NT2/D1 (cell line): ENCODE data around the gene WDR62.
"Not testable (repeated sequence)": the region's sequence is repeated elsewhere in the genome, so short reads cannot be mapped to it uniquely, and the experiment has no call there.

Experiments
- DNase-seq: peaks from one replicate; pipeline ENCODE4 v3.0.0-alpha.2; 2011; ENCODE audit warnings: low read depth, low spot score
- H3K27me3 ChIP-seq: 2 replicates; pipeline ENCODE4 v1.6.0; 2011; ENCODE audit warnings: mild to moderate bottlenecking; ENCODE audit not compliant: insufficient read length, insufficient read depth
- H3K36me3 ChIP-seq: 2 replicates; pipeline ENCODE4 v1.6.1; 2011; ENCODE audit warnings: mild to moderate bottlenecking, low read length, mixed read lengths; ENCODE audit not compliant: insufficient read depth, insufficient read length
- H3K4me1 ChIP-seq: 2 replicates; pipeline ENCODE4 v1.5.1; 2011; ENCODE audit not compliant: insufficient read depth, insufficient read length
- H3K4me3 ChIP-seq: 2 replicates; pipeline ENCODE4 v1.5.1; 2011; ENCODE audit warnings: low read depth; ENCODE audit not compliant: insufficient read length
- H3K9ac ChIP-seq: 2 replicates; pipeline ENCODE4 v1.6.0; 2011; ENCODE audit warnings: low read depth; ENCODE audit not compliant: insufficient read length
- H3K9me3 ChIP-seq: 2 replicates; pipeline ENCODE4 v1.5.1; 2011; ENCODE audit warnings: mild to moderate bottlenecking, low read length; ENCODE audit not compliant: insufficient read depth
- SUZ12 ChIP-seq: IDR thresholded peaks from 2 replicates; pipeline ENCODE4 v1.6.1; 2011; ENCODE audit not compliant: insufficient read length, insufficient read depth; ENCODE audit errors: extremely low read depth
- YY1 ChIP-seq: IDR thresholded peaks from 2 replicates; pipeline ENCODE4 v1.6.1; 2011; ENCODE audit not compliant: insufficient read length, insufficient read depth
- ZNF274 ChIP-seq: IDR thresholded peaks from 2 replicates; pipeline ENCODE4 v1.6.1; 2011; ENCODE audit warnings: mild to moderate bottlenecking, low read depth, low read length

WDR62 gene

DNA sequence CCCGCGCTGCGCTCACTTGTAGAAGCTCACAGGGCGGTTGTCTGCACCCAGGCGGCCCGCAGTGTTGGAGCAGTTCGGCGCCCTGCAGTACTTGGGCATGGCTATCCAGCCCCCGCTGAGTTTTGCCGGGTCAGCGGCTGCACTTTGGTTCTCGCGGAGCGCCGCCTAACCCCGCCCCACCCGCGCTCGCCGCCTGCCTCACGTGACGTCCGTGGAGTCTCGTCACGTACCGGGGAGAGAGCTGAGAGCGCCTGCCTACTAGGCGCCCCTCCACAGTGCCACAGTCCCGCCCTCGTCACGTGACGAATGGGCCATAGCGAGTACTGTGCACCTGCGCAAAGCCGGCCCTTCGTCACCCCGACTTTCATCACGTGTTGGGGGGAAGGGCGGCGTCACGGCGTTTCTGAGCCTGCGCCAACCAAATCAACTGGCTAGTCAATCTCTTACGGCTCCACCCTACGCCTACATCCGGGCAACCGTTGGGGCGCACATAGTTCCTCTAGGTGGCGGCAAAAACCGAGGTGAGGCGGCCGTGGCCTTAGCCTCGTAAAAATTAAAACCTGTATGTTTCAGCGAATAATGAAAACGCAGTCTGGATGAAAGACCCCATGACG is 471 bp upstream of the WDR62 start, which contains the start of gene THAP8:
THAP8 (minus strand) TSS at position 167 of the 614 bp plus-strand sequence; CDS start at position 99, 68 bp downstream.
- H3K4me1 ChIP-seq, result peaks cover 9% of the 10 kb centered on the region
- peak; percentile 92 for DNase-seq
- TF ChIP-seq SUZ12 (no peak), YY1 (no peak), ZNF274 (no peak)
- peaks cover 17% of the 10 kb centered on the region for H3K36me3 ChIP-seq
- peak within 1 kb of the TSS; percentile 86 for H3K9ac ChIP-seq
- H3K4me3 ChIP-seq, result peak within 1 kb of the TSS; percentile 87
- no peaks in the 10 kb centered on the region for H3K9me3 ChIP-seq
- H3K27me3 ChIP-seq, result no peaks in the 10 kb centered on the region

DNA sequence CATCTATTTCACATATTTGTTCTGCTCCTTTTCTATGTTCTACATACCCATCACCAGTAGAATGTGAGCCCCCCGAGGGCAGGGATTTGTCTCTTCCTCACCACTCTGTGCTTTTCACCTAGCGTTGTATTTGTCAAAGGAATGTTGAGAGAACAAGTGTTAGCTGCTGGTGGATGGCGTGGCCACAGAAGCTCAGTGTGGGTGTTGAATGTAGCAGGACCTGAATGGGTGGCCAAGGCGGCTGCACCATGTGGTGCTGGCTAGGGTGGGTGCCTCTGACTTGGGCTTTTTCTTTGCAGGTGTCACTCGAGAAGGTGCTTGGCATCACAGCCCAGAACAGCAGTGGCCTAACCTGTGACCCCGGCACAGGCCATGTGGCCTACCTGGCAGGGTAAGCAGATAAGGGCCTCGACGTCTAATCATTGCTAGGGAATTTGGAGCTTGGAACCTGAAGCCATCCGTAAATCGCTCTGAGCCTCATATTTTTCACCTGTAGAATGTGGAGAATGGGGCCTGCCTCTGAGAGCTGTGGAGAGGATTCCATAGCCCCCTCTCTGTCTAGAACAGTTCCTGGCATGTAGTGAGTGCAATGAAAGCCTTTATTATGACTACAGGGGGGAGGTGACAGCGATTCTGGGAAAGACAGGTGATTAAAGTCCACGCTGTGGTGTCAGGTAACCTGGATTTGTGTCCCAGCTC is 3.9 kb downstream of the WDR62 start:
- DNase-seq, result no peak
- no peak overlapping the region for H3K9ac ChIP-seq
- H3K9me3 ChIP-seq, result no peaks in the 10 kb centered on the region
- H3K36me3 ChIP-seq, result peaks cover 50% of the 10 kb centered on the region
- no peaks in the 10 kb centered on the region for H3K27me3 ChIP-seq
- H3K4me3 ChIP-seq, result no peak overlapping the region
- TF ChIP-seq YY1 (no peak), SUZ12 (no peak), ZNF274 (no peak)
- peaks cover 2% of the 10 kb centered on the region for H3K4me1 ChIP-seq

DNA sequence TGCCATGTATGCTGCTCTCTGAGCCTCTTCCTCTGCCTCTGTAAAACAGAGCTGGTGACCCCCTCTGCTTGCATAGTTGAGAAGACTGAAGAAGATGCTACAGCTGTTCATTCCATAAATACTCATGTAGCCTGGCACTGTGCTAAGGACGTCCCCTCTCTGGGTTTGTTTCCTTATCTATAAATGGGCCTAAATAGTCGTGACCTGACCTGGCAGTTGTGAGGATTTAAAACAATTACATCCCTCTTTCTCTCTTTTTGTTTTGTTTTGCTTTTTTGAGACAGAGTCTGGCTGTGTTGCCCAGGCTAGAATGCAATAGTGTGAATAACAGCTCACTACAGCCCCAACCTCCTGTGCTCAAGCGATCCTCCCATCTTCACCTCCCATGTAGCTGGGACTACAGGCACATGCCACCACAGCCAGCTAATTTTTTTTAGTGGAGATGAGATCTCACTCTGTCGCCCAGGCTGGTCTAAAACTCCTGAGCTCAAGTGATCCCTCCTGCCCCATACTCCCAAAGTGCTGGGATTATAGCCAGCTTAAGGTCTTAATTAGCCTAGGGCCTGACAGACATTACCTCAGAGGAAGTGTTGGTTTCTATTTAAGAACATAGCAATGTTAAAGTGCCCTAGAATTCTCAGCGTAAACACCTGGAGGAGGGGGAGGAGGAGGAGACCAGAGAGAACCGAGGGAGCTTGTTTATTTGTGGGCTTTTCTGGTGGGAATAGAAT is 4.6 kb downstream of the WDR62 start:
- Histone ChIP-seq H3K36me3 (peaks cover 54% of the 10 kb centered on the region), H3K4me3 (no peak overlapping the region), H3K9me3 (no peaks in the 10 kb centered on the region), H3K27me3 (no peaks in the 10 kb centered on the region), H3K4me1 (peaks cover 2% of the 10 kb centered on the region), H3K9ac (no peak overlapping the region)
- no peak for TF ChIP-seq SUZ12
- no peak for TF ChIP-seq ZNF274
- DNase-seq, result no peak

DNA sequence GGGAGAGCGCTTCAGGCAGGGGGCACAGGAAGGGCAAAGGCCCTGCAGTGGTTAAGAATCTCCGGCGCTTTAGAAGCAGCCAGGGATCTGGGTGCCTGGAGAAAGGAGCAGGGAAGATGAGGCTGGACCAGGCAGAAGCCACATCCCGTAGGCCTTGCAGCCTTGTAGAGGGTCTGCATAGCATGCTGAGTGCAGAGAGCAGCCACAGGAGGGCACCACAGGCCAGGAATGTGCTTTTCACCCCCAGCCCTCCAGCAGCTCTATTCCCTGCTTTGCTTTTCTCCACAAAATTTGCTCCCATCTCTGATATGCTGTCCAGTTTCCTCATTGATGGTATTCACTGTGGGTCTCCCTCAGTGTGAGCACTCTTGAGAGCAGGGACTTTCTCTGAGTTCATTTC is 5.7 kb downstream of the WDR62 start:
- Histone ChIP-seq H3K27me3 (no peaks in the 10 kb centered on the region), H3K4me3 (no peak overlapping the region), H3K36me3 (peaks cover 62% of the 10 kb centered on the region), H3K9ac (no peak overlapping the region), H3K4me1 (peaks cover 2% of the 10 kb centered on the region), H3K9me3 (no peaks in the 10 kb centered on the region)
- DNase-seq, result no peak
- TF ChIP-seq YY1 (no peak), ZNF274 (no peak), SUZ12 (no peak)

DNA sequence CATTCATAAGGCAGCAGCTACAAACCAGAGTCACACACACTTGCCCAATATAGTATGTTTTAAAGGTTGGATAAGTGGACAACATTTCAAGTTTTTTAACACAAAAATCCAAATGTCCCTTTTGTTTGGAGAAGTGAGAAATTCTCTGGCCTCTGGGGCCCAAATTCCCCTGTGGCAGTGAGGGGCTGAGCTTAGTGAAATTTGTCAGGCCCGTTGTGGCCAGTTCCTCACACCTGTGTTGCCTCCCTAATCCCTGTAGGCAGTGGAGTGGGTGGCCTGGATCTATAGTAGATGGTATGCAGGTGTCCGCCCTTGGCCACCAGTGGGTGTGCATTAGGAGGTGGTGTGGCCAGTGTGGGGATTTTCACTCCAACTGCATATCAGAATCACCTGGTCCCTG is 6.7 kb downstream of the WDR62 start:
- H3K4me3 ChIP-seq, result no peak overlapping the region
- peaks cover 69% of the 10 kb centered on the region for H3K36me3 ChIP-seq
- H3K9me3 ChIP-seq, result no peaks in the 10 kb centered on the region
- no peak for TF ChIP-seq ZNF274
- no peak for TF ChIP-seq YY1
- TF ChIP-seq SUZ12, result no peak
- no peak overlapping the region for H3K9ac ChIP-seq
- H3K4me1 ChIP-seq, result peaks cover 2% of the 10 kb centered on the region
- no peaks in the 10 kb centered on the region for H3K27me3 ChIP-seq
- DNase-seq, result no peak

DNA sequence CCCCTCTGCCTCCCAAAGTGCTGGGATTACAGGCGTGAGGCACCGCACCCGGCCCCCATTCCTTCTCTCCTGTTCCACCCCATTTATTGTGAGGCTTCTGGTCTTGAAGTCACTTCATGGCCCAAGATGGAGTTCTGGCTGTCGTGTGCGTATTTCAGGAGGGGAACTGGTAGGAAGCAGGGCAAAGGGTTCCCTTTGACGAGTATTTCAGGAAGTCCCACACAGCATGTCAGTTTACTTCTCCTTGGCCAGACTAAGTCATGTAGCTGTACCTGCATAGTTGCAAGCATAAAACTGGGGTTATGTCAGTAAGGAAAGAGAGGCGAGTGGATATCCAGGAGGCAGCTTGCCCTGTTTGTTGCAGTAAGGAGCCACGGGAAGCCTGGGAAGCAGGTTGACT is 10.1 kb downstream of the WDR62 start:
- H3K27me3 ChIP-seq, result no peaks in the 10 kb centered on the region
- no peak for DNase-seq
- peaks cover 67% of the 10 kb centered on the region for H3K36me3 ChIP-seq
- no peak overlapping the region for H3K9ac ChIP-seq
- H3K4me3 ChIP-seq, result no peak overlapping the region
- no peaks in the 10 kb centered on the region; the same call in 1 of the 2 replicates for H3K9me3 ChIP-seq
- H3K4me1 ChIP-seq, result no peaks in the 10 kb centered on the region
- TF ChIP-seq SUZ12 (no peak), ZNF274 (no peak), YY1 (no peak)

DNA sequence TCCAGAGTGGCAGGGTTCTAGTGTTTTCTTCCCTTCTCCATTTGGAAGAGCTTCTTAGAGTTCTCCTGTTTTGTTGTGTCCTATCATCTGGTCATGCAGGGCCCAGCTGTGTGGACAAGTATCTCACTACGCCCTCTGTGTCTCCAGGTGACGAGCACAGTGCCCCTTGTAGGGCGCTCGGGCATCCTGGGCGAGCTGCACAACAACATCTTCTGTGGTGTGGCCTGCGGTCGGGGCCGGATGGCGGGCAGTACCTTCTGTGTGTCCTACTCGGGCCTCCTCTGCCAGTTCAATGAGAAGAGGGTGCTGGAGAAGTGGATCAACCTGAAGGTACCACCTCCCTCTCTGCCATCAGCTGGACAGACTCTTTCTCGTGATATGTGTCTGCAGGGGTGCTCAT is 13.0 kb downstream of the WDR62 start:
- peaks cover 67% of the 10 kb centered on the region for H3K36me3 ChIP-seq
- H3K9me3 ChIP-seq, result no peaks in the 10 kb centered on the region; the same call in 1 of the 2 replicates
- TF ChIP-seq YY1 (no peak), ZNF274 (no peak), SUZ12 (no peak)
- H3K27me3 ChIP-seq, result no peaks in the 10 kb centered on the region
- H3K4me3 ChIP-seq, result no peak overlapping the region
- DNase-seq, result no peak
- H3K9ac ChIP-seq, result no peak overlapping the region
- no peaks in the 10 kb centered on the region for H3K4me1 ChIP-seq

DNA sequence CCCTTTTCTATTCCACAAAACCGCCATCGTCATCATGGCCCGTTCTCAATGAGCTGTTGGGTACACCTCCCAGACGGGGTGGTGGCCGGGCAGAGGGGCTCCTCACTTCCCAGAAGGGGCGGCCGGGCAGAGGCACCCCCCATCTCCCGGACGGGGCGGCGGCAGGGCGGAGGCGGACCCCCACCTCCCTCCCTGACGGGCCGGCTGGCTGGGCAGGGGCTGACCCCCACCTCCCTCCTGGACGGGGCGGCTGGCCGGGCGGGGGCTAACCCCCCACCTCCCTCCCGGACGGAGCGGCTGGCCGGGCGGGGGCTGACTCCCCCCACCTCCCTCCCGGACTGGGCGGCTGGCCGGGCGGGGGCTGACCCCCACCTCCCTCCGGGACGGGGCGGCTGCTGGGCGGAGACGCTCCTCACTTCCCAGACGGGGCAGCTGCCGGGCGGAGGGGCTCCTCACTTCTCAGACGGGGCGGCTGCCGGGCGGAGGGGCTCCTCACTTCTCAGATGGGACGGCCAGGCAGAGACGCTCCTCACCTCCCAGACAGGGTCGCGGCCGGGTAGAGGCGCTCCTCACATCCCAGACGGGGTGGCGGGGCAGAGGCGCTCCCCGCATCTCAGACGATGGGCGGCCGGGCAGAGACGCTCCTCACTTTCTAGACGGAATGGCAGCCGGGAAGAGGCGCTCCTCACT is 14.3 kb downstream of the WDR62 start:
- H3K4me3 ChIP-seq, H3K27me3 ChIP-seq, H3K4me1 ChIP-seq, H3K9me3 ChIP-seq, DNase-seq, H3K9ac ChIP-seq: not testable (repeated sequence)
- peaks cover 72% of the 10 kb centered on the region for H3K36me3 ChIP-seq
